SU-DHL-6 (cell line): ENCODE results near the gene DDIT4.

Source experiments
- H2AFZ ChIP-seq: fragments of 200-600 bp; sonication (generic); 2 replicates; pipeline ENCODE4 v1.6.1; 2014; ENCODE audit warnings: low read depth, mild to moderate bottlenecking, moderate library complexity, mixed read lengths, antibody characterized with exemption, low read length; ENCODE audit not compliant: severe bottlenecking
- H3F3A ChIP-seq: fragments of 200-600 bp; shearing (Covaris generic); 2 replicates; pipeline ENCODE4 v1.6.0; 2016; ENCODE audit warnings: antibody characterized with exemption, mild to moderate bottlenecking; ENCODE audit not compliant: insufficient read depth
- H3K27ac ChIP-seq: fragments of 200-600 bp; sonication (generic); 2 replicates; pipeline ENCODE4 v1.5.1; 2016; ENCODE audit warnings: low read depth, mild to moderate bottlenecking, low read length, moderate library complexity, mixed read lengths
- H3K27me3 ChIP-seq: fragments of 200-600 bp; sonication (generic), shearing (Covaris generic); 2 replicates; pipeline ENCODE4 v1.6.0; 2014; ENCODE audit warnings: mild to moderate bottlenecking, low read length
- H3K36me3 ChIP-seq: fragments of 200-600 bp; sonication (generic); 2 replicates; pipeline ENCODE4 v1.6.1; 2014; ENCODE audit warnings: mild to moderate bottlenecking, low read length, mixed read lengths
- H3K4me2 ChIP-seq: fragments of 300-600, 200-600 bp; shearing (Covaris generic), sonication (generic); 2 replicates; pipeline ENCODE4 v1.6.0; 2014; ENCODE audit warnings: low read length, low read depth, mild to moderate bottlenecking; ENCODE audit not compliant: poor library complexity, severe bottlenecking
- H3K4me3 ChIP-seq: fragments of 200-600 bp; sonication (generic); 2 replicates; pipeline ENCODE4 v1.5.1; 2014; ENCODE audit warnings: antibody characterized with exemption, low read length, mild to moderate bottlenecking, mixed read lengths; ENCODE audit not compliant: insufficient read depth, poor library complexity, severe bottlenecking
- H3K79me2 ChIP-seq: fragments of 200-600 bp; sonication (generic); 2 replicates; pipeline ENCODE4 v1.6.1; 2014; ENCODE audit warnings: mild to moderate bottlenecking, low read length, moderate library complexity; ENCODE audit not compliant: insufficient read depth
- H3K9ac ChIP-seq: fragments of 200-600 bp; sonication (generic); 2 replicates; pipeline ENCODE4 v1.7.0; 2014; ENCODE audit warnings: mild to moderate bottlenecking, low read length
- H3K9me2 ChIP-seq: fragments of 200-600 bp; sonication (generic); replicated peaks from 2 replicates; pipeline ENCODE4 v1.6.1; 2014; ENCODE audit warnings: low read length; ENCODE audit not compliant: insufficient read depth
- H3K9me3 ChIP-seq: fragments of 200-600 bp; sonication (generic); 2 replicates; pipeline ENCODE4 v1.6.1; 2014; ENCODE audit warnings: low read length, mixed read lengths; ENCODE audit not compliant: insufficient read depth
- H4K20me1 ChIP-seq: fragments of 200-600 bp; sonication (generic); 2 replicates; pipeline ENCODE4 v1.6.1; 2014; ENCODE audit warnings: low read depth, mild to moderate bottlenecking, antibody characterized with exemption, low read length, moderate library complexity, mixed read lengths
- CTCF ChIP-seq: fragments of 200-600 bp; sonication (generic); IDR thresholded peaks from one replicate; pipeline ENCODE4 v1.5.1; 2017; ENCODE audit warnings: antibody characterized with exemption, mild to moderate bottlenecking, low read length, moderate library complexity; ENCODE audit not compliant: insufficient read depth, poor library complexity, severe bottlenecking
- EZH2phosphoT487 ChIP-seq: fragments of 200-600 bp; sonication (generic), shearing (Covaris generic); conservative IDR thresholded peaks from 2 replicates; pipeline ENCODE4 v1.6.1; 2018; ENCODE audit warnings: mild to moderate bottlenecking, antibody characterized with exemption, low read length, moderate library complexity, mixed read lengths

Gene DDIT4

DNA sequence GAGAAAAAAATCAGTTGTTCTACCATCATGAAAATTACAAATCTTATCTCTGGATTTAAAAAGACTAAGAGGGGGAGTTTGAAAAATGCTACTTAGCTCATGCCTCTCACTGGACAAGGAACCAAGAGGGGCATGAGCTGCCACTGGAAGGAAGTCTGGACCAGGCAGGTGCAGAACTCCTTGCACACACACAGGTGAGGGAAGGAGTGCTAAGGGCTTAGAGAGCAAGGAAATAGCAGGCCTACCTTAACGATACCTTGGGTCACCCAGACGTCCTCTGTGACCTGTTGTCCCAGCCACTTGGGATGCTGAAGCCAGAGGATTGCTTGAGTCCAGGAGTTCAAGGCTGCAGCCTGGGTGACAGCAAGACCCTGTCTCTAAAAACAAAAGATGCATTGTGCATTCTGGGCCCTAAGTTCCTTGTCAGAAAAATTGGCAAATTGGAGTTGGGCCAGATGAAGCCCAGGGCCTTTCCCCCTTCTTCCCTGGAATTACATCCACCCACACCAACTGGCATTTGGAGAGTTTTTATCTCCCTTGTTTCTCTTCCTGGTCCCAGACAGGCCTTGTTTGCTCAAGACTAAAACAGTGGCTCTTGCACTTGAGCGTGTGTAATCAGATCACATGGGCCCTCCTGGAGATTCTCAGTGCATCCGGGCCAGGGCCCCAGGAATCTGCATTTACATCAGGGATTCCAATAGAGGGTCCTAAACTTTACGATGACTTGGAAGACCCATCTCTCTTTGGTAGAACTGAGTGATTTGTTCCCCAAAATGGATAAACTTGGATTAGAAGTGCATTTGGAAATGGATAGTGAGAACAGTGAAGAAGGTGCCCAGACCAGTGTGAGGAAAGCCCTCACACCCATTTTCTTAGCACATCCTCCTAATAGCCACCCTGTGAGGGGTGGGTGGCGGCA lies 3.0 kb downstream of the DDIT4 start:
- H3F3A ChIP-seq: peaks cover 30% of the 10 kb centered on the region
- H3K27ac ChIP-seq: peak overlapping the region; percentile 50
- H3K36me3 ChIP-seq: peaks cover 6% of the 10 kb centered on the region
- no peaks in the 10 kb centered on the region; the same call in 1 of the 2 replicates for H3K79me2 ChIP-seq
- H3K9me2 ChIP-seq: no peaks in the 10 kb centered on the region
- H3K9me3 ChIP-seq: no peaks in the 10 kb centered on the region
- no peaks in the 10 kb centered on the region for H3K27me3 ChIP-seq
- TF ChIP-seq CTCF (no peak), EZH2phosphoT487 (no peak)
- H4K20me1 ChIP-seq: no peaks in the 10 kb centered on the region
- H3K4me3 ChIP-seq: no peak overlapping the region
- H3K4me2 ChIP-seq: peak overlapping the region; percentile 68
- 0 out of 2 replicates have a peak overlapping the region, but pooled peaks have one; percentile 82 for H3K9ac ChIP-seq
- no peak overlapping the region for H2AFZ ChIP-seq

GRCh38 chr10:72277340-72277995 lies 3.7 kb downstream of the DDIT4 start:
- TF ChIP-seq CTCF: no peak
- TF ChIP-seq EZH2phosphoT487: no peak
- peak overlapping the region; percentile 50; the same call in 1 of the 2 replicates for H3K27ac ChIP-seq
- H3K9me2 ChIP-seq: no peaks in the 10 kb centered on the region
- no peak overlapping the region for H3K9ac ChIP-seq
- H3K4me3 ChIP-seq: no peak overlapping the region
- H2AFZ ChIP-seq: no peak overlapping the region
- no peaks in the 10 kb centered on the region; the same call in 1 of the 2 replicates for H3K79me2 ChIP-seq
- H3K36me3 ChIP-seq: peaks cover 6% of the 10 kb centered on the region
- H4K20me1 ChIP-seq: no peaks in the 10 kb centered on the region
- no peaks in the 10 kb centered on the region for H3K9me3 ChIP-seq
- H3K4me2 ChIP-seq: no peak overlapping the region
- no peaks in the 10 kb centered on the region for H3K27me3 ChIP-seq
- peaks cover 30% of the 10 kb centered on the region for H3F3A ChIP-seq

GRCh38 chr10:72277996-72278667 lies 4.4 kb downstream of the DDIT4 start:
- Histone ChIP-seq H3K9me3 (no peaks in the 10 kb centered on the region), H3K79me2 (no peaks in the 10 kb centered on the region; the same call in 1 of the 2 replicates), H3K27ac (no peak overlapping the region), H3F3A (peaks cover 30% of the 10 kb centered on the region), H3K9ac (no peak overlapping the region), H4K20me1 (no peaks in the 10 kb centered on the region), H3K36me3 (peaks cover 6% of the 10 kb centered on the region), H3K27me3 (no peaks in the 10 kb centered on the region), H3K4me2 (no peak overlapping the region), H3K4me3 (no peak overlapping the region), H2AFZ (no peak overlapping the region), H3K9me2 (no peaks in the 10 kb centered on the region)
- TF ChIP-seq CTCF (no peak), EZH2phosphoT487 (no peak)
